ENCODE data around the gene ZNF132.
"Not testable (repeated sequence)": the region's sequence is repeated elsewhere in the genome, so short reads cannot be mapped to it uniquely, and the experiment has no call there.

ZNF132 gene

DNA sequence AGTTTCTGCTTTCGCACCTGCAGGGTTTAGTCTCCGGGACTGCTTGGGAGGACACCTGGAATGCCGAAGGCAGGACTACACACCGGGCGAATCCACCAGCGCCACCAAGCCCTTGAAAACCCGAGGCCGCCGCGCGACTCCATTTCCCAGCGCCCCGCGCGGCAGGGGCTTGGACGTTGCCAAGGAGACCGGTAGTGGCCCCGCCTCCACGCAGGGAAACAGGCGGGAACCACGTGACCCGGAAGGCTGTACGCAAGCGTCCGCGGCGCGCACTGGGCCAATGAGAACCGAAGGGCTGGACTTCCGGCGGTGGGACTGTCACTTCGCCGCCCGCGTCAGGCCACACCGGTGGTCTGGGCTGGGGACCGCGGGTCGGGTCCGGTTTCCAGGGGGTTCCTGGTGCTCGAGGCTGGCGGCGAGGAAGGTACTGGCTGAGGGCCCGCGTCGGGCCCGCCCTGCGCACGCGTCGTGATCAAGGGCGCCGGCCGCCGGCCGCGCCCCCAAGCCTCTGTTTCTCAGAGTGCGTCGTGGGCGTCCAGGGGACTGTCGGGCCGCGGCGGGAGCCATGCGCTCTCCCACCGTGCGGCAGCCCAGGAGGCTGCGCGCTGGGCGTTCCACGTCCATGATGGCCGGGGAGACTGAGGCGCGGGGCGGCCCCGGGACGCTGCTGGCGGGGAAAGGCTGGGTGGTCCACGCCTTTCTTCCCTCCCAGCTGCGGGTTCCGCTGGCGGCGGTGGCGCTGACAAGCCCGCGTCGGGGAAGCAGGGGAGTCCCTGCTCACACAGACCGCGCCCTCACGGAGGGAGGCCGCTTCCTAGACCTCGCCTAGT is 27.0 kb upstream of the ZNF132 start, which contains the start of gene ZNF324:
TSS of gene ZNF324 (plus strand) at position 321 of the 830 bp plus-strand sequence. CDS start 2,106 bp downstream, outside the sequence.
- peak; percentile 95 for DNase-seq

DNA sequence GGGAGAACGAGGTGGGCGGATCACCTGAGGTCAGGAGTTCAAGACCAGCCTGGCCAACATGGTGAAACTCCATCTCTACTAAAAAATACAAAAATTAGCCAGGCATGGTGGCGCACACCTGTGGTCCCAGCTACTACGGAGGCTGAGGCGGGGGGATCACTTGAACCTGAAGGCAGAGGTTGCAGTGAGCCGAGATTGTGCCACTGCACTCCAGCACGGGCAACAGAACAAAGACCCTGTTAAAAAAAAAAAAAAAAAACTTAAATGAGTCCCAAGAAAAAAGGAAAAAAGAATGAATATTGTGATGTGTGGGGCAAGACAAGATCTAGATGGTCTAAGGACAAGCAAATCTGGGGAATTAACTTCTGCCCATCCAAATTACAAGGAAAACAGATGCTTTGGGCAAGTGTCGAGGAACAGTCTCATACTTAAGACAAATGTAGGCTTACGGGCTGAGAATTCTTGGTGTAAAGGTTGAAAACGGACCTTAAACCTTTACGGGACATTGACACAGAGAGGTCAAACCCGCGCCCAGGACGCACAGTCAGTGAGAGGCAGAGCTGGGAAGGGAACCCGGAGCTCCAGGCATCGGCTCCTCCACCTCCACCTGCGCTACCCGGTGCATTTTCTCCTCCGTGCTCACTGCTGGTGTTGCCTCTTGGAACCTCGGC is 26.3 kb upstream of the ZNF132 start:
- no peak for DNase-seq

DNA sequence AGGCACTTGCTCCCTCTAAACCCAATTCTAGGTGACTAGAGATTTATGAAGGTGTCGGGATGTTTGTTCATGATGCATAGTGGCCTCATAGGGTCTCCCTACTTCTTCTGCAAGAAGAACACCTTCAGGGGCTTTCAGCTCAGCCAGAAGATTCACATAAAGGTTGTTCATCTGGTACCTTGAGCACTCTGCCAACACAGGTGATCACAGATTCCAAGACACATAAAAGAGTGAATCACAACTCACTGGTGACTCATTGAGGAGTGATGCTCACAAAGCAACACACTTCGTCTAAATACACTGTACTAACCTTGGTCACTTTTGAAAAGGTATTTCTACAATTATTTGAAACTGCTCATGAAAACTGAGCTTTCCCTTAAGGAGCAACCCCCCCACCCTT is 20.1 kb upstream of the ZNF132 start:
- no peak for DNase-seq

DNA sequence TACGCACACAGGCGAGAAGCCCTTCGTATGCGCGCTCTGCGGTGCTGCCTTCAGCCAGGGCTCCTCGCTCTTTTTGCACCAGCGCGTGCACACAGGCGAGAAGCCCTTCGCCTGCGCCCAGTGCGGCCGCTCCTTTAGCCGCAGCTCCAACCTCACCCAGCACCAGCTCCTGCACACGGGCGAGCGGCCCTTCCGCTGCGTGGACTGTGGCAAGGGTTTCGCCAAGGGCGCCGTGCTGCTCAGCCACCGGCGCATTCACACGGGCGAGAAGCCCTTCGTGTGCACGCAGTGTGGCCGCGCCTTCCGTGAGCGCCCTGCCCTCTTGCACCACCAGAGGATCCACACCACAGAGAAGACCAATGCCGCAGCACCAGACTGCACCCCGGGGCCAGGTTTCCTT is 16.2 kb upstream of the ZNF132 start:
- DNase-seq = no peak

DNA sequence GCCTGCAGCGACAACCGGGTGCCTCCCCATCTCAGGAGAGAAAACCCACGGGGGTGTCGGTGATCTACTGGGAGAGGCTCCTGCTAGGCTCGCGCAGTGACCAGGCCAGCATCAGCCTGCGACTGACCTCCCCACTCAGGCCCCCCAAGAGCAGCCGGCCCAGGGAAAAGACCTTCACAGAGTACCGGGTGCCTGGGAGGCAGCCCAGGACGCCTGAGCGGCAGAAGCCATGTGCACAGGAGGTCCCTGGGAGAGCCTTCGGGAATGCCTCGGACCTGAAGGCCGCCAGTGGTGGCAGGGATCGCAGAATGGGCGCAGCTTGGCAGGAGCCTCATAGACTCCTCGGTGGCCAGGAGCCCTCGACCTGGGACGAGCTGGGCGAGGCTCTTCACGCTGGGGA is 15.4 kb upstream of the ZNF132 start:
- no peak for DNase-seq

DNA sequence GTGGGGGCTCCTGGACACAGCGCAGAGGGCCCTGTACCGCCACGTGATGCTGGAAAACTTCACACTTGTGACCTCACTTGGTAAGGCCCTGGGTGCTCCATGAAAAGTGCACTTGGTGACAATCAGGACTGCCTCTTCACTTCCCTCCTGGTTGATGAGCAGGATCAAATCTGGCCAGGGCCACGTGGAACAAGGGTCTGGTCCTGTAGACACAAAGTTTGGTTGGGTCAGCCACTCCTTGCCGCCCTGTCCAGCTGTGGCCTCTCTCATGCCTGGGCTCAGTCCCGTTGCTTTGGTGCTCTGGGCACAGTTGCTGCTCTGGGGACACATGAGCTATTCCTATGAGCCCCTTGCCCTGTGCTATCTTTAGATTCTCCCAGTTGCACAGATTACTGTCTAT is 13.8 kb upstream of the ZNF132 start:
- no peak for DNase-seq

DNA sequence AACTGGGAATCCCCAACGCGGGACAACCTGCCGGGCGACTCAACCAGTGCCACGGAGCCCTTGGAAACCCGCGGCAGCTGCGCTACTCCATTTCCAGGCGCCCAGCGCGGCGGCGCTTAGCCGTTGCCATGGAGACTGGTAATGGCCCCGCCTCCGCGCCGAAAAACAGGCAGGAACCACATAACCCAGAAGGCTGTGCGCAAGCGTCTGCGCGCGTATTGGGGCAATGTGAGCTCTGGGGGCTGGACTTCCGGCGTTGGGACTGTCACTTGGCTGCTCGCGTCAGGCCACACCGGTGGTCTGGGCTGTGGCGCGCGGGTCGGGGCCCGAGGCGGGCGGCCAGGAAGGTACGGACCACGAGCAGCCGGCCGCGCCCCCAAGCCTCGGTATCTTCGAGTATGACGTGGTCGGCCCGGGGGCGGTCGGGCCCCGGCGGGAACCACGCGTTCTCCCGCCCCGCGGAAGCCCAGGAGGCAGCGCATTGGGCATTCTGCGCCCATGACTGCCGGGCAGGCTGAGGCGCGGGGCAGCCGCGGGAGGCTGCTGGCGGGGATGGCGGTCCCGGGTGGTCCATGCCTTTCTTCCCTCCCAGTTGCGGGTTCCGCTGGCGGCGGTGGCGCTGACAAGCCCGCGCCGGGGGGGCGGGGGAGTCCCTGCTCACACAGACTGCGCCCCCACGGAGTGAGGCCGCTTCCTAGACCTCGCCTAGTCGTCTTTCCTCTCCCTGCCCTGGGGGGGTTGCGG is 11.6 kb upstream of the ZNF132 start, which contains the start of gene ZNF324B:
TSS of gene ZNF324B (plus strand) at position 265 of the 744 bp plus-strand sequence. CDS start 2,080 bp downstream, outside the sequence.
- peak; percentile 98 for DNase-seq

DNA sequence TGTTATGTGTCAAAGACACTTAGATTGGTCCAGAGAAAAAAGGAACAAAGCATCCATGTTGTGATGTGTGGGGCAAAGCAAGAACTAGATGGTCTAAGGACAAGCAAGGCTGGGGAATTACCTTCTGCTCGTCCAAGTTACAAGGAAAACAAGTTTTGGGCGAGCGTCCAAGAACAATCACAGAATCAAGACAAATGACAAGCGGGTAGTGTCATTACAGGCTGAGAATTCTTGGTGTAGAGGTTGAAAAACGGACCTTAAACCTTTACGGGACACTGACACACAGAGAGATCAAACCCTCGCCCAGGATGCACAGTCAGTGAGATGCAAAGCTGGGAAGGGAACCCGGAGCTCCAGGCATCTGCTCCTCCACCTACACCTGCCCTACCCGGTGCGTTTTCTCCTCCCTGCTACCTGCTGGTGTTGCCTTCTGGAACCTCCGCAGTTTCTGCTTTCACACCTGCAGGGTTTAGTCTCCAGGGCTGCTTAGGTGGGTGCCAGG is 11.0 kb upstream of the ZNF132 start:
- peak; percentile 88 for DNase-seq

DNA sequence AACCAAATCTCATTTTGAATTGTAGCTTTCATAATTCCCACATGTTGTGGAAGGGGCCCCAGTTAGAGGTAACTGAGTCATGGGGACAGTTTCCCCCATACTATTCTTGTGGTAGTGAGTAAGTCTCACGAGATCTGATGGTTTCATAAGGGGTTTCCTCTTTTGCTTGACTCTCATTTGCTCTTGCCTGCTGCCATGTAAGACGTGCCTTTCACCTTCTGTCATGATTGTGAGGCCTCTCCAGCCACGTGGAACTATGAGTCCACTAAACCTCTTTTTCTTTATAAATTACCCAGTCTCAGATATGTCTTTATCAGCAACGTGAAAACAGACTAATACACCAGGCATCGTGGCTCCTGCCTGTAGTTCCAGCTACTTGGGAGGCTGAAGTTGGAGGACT is 10.0 kb upstream of the ZNF132 start:
- DNase-seq = not testable (repeated sequence)

DNA sequence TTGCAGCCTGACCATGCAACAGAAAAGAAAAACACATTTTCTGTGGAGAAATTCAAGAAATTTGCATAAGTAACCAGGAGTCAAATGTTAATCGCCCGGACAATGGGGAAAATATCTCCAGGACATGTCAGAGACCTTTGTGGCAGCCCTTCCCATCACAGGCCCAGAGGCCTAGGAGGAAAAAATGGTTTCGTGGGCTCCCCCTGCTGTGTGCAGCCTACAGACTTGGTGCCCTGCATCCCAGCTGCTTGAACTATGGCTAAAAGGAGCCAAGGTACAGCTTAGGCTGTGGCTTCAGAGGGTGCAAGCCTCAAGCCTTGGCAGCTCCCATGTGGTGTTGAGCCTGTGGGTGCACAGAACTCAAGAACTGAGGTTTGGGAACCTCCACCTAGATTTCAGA is 8.9 kb upstream of the ZNF132 start:
- not testable (repeated sequence) for DNase-seq

DNA sequence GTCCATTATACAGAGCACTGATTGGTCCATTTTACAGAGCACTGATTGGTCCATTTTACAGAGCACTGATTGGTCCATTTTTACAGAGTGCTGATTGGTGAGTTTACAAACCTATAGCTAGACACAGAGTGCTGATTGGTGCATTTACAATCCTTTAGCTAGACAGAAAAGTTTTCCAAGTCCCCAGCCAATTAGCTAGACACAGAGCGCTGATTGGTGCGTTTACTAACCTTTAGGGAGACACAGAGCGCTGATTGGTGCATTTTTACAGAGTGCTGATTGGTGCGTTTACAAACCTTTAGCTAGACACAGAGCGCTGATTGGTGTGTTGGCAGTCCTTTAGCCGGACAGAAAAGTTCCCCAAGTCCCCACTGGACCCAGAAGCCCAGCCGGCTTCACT is 3.0 kb upstream of the ZNF132 start:
- not testable (repeated sequence) for DNase-seq

DNA sequence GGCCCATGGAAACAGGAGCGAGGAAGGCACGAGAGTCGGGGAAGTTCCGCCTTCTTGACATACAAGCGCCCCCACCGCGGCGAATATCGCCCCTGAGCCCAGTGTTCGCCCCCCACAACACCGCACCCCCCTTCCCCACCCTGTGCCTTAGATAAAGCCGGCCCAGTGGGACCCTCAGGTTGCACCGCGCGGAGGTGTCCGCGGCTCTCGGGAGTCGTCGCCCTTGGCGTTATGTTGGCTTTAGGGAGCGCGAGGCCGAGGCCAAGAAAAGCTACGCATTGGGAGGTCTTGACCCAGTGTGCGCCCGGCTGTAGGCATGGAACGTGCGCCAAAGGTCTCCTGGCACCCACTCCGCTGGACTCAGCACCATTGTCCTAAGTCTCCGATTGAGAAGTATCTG is 603 bp upstream of the ZNF132 start:
- DNase-seq = no peak

DNA sequence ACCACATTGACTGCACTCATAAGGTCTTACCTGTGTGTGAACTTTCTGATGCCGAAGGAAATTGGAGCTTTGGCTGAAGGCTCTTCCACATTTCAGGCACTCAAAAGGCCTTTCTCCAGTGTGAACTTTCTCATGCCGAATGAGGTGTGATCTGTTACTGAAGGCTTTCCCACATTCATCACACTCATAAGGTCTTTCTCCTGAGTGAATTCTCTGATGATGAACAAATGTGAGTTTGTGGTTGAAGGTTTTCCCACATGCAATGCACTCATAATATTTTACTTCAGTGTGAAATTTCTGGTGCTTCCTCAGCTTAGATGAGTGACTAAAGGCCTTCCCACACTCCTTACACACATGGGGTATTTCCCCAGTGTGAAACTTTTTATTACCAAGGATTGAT is 5.7 kb downstream of the ZNF132 start:
- DNase-seq = no peak

DNA sequence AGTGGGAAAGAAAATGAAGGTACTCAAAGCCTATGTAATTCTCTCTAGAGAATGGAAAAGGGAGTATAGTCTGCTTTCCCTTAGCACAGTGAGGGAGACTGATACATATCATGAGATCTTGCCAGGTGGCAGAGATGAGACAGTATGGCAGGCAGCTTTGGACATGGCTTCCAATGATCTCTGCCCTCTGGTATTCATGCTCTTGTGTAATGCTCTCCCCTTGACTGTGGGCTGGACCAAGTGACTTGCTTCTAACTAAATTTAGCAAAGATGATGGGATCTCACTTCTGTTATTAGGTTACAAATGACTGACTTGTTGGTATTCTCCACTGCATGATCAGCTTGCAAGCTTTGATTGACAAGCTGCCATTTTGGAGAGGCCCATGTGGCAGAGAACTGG is 10.2 kb downstream of the ZNF132 start:
- no peak for DNase-seq

DNA sequence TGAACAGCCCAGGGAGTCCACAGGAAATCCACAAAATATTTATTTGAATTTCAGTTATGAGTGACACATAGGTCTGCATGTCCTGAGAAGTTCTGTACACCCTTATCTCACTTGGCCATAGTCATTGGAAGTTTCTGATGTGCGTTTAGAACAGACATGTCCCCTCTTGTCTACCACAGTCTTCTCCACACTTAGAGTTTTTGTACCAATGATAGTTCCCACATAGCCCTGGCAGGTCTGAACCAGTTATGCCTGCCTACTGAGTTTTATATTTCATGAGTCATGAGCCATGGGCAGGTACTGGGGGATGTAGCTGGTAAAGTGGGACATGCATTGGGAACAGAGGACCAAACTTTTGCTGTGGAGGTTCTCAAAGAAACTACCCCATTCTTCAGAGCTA is 11.3 kb downstream of the ZNF132 start:
- no peak for DNase-seq

DNA sequence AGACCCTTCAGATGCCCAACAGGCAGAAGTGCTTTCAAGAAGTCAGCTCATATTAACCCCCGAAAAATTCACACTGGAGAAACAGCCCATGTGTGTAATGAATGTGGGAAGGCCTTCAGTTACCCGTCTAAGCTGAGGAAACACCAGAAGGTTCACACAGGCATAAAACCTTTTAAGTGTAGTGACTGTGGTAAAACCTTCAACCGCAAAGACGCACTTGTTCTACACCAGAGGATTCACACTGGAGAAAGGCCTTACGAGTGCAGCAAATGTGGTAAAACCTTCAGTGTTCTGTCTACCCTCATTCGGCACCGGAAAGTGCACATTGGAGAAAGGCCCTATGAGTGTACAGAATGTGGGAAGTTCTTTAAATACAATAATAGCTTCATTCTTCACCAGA is 22.9 kb downstream of the ZNF132 start:
- no peak for DNase-seq

DNA sequence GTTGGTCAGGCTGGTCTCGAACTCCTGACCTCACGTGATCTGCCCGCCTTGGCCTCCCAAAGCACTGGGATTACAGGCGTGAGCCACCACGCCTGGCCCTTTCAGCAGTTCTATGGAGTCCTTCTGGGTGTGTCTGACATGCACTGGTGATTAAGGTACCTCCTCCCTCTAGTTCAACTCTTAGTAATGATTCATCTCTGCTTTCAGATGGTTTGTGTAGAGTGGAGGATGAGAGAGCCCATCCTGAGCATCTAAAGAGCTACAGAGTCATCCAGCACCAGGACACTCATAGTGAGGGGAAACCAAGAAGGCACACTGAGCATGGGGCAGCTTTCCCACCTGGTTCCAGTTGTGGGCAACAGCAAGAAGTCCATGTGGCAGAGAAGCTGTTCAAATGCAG is 23.3 kb downstream of the ZNF132 start:
- no peak for DNase-seq

DNA sequence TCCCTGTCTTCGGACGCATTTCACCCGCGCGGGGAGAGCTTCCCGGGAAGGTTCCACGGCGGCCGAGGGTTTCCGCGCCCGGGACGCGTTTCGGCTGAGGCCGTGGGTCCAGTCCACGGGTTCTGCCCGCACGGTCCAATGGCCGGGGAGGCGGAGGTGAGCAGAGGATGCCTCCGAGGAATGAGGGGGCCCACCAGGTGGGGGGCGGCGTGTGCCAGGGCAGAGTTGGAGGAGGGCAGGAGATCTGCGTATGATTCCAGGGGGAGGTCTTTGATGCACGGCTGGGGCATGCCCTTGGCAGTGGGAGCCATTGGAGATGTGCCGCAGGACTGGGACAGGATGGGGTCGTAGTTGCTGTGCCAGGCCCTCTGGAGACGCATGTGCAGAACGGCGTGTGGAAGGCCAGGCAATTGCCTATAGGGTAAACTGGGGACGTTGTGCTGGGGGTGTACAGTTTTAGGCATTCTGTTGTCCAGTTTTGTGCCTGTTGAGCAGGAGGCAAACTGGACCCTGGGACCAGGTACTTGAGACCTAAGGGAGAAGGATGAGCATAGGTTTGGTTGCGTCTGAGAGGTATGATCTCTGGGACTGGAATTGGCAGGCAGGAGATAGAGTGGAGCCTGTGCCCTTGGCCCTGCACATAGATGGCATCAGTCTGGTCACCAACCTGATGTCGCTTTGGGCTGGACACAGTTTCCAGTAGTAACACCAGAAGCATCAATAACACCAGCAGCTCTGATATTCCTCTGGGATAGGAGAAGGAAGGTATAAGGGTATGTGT is 30.8 kb downstream of the ZNF132 start:
- DNase-seq = peak; percentile 49

DNA sequence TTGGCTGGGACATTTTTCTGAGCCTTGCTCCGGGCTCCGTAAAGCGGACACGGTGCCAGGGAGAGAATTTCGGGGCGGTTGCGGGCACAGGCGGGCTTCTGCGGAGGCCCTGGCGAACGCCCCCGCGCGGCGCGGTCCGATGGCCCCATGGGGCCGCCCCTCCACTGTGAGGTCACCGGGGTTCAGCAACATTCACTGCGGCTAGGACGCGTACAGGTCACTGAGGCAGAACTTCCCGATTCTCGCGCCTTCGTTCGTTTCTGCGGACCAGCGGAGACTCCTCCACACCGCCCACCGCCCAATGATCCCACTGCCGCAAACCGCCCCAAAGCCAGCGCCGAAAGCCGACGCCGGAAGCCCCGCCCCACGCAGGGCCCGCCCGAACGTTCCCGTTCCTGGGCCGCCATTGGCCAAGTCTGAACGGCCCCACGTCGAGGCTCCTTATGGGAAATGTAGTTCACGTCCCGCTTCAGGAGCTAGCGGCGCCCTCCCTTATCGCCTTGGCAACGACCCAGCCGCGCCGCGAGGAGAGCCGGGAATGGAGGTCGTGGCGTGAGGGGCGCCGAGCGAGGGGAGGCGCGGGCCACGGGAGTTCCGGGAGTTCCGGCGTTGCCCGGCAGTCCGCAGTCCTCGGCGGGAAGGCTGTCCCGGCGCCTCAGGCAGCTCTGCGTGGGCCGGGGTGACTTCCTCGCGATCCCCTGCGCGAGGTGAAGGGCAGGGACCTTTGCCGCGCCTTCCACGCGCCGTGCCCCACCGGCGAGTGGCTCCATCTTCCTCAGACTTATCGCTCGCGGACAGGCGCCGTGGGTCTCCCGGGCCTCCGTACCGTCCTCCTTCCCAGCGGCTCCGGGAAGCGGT is 31.6 kb downstream of the ZNF132 start, which contains the start of gene ZNF584:
TSS of gene ZNF584 (plus strand) at position 498 of the 858 bp plus-strand sequence. CDS start 499 bp downstream, outside the sequence.
- DNase-seq = peak; percentile 97

DNA sequence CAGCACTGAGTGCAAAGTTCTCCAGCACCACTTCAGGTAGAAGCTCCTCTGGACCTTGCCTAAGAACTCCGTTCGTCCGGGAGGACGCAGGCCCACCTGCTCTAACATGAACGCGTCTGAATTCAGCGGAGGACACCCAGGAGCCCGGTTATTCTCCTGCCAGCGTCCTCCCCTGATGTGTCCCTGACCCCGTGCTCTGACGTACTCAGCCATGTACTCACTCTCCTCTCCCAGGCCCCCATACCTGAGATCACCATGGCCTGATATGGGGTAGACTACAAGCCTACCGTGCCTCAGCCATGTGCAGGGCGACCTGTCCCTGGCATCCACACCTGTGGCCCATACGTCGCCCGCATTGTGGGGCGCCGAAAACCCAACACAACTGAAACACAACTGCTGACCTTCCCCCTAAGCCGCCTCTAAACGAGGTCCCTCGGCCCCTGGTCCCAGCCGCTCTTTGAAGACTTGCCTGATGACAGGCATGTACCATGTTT is 32.2 kb downstream of the ZNF132 start:
- DNase-seq = peak; percentile 31
